ENCODE data around the gene SLAIN2.

The SLAIN2 gene

DNA sequence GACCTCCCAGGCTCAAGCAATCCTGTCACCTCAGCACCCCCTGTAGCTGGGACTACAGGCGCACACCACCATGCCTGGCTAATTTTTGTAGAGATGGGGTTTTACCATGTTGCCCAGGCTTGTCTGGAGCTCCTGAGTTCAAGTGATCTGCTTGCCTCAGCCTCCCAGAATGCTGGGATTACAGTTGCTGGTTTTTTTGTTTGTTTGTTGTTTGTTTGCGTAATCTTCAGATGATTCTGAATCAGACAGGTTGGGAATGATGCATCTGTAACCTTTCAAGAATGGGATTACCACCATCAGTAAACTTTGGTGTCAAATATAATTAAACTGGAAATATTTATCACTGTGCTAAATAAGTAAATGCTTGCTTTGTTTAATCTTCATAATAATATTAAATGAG, 79.8 kb downstream of the SLAIN2 start:
- no peaks in the 10 kb centered on the region for H4K20me1 ChIP-seq (ENCODE audit: control insufficient read depth, insufficient read depth, low read depth, low read length)
- H3K4me3 ChIP-seq (ENCODE audit: low read length) = no peak overlapping the region
- TF ChIP-seq, protein P1, sequence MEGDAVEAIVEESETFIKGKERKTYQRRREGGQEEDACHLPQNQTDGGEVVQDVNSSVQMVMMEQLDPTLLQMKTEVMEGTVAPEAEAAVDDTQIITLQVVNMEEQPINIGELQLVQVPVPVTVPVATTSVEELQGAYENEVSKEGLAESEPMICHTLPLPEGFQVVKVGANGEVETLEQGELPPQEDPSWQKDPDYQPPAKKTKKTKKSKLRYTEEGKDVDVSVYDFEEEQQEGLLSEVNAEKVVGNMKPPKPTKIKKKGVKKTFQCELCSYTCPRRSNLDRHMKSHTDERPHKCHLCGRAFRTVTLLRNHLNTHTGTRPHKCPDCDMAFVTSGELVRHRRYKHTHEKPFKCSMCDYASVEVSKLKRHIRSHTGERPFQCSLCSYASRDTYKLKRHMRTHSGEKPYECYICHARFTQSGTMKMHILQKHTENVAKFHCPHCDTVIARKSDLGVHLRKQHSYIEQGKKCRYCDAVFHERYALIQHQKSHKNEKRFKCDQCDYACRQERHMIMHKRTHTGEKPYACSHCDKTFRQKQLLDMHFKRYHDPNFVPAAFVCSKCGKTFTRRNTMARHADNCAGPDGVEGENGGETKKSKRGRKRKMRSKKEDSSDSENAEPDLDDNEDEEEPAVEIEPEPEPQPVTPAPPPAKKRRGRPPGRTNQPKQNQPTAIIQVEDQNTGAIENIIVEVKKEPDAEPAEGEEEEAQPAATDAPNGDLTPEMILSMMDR (IDR thresholded peaks at IDR 0.05; ENCODE audit: low read depth, low read length, poor library complexity, severe bottlenecking) = no peak
- no peak for TF ChIP-seq EZH2phosphoT487 (IDR thresholded peaks at IDR 0.05; ENCODE audit: borderline replicate concordance, low read length)
- H3K27me3 ChIP-seq (ENCODE audit: control insufficient read depth, low read length) = no peaks in the 10 kb centered on the region
- no peaks in the 10 kb centered on the region for H3K9me2 ChIP-seq (replicated peaks; ENCODE audit: control insufficient read depth, low read length)
- H3K79me2 ChIP-seq (ENCODE audit: control insufficient read depth, low read length) = no peaks in the 10 kb centered on the region
- no peaks in the 10 kb centered on the region for H3F3A ChIP-seq (ENCODE audit: control insufficient read depth, insufficient read depth)
- H3K9me3 ChIP-seq (ENCODE audit: control insufficient read depth, insufficient read depth, low read length) = no peaks in the 10 kb centered on the region
- peaks cover 27% of the 10 kb centered on the region for H3K36me3 ChIP-seq (ENCODE audit: control insufficient read depth, low read length)
- H3K27ac ChIP-seq (ENCODE audit: low read depth, low read length) = no peak overlapping the region
- H3K4me2 ChIP-seq (ENCODE audit: low read length) = no peak overlapping the region
- H3K4me1 ChIP-seq (ENCODE audit: control insufficient read depth, low read length) = no peaks in the 10 kb centered on the region

DNA sequence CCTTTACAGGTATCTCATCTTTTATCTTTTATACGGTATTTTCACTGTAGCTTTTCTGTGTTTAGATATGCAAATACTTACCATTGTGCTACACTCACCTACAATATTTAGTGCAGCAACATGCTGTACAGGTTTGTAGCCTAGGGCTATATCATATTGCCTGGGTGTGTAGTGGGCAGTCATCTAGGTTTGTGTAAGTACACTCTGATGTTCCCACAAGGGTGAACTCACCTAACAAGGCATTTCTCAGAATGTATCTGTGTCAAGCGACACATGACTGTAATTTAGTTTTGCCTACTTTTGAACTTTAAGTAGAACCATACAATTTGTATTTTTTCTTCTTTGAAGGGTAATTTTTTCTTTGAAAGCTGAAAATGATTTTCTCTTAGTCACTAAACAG, 87.6 kb downstream of the SLAIN2 start:
- H3K4me1 ChIP-seq (ENCODE audit: control insufficient read depth, low read length) = no peaks in the 10 kb centered on the region
- no peak overlapping the region for H3K4me3 ChIP-seq (ENCODE audit: low read length)
- no peaks in the 10 kb centered on the region for H4K20me1 ChIP-seq (ENCODE audit: control insufficient read depth, insufficient read depth, low read depth, low read length)

DNA sequence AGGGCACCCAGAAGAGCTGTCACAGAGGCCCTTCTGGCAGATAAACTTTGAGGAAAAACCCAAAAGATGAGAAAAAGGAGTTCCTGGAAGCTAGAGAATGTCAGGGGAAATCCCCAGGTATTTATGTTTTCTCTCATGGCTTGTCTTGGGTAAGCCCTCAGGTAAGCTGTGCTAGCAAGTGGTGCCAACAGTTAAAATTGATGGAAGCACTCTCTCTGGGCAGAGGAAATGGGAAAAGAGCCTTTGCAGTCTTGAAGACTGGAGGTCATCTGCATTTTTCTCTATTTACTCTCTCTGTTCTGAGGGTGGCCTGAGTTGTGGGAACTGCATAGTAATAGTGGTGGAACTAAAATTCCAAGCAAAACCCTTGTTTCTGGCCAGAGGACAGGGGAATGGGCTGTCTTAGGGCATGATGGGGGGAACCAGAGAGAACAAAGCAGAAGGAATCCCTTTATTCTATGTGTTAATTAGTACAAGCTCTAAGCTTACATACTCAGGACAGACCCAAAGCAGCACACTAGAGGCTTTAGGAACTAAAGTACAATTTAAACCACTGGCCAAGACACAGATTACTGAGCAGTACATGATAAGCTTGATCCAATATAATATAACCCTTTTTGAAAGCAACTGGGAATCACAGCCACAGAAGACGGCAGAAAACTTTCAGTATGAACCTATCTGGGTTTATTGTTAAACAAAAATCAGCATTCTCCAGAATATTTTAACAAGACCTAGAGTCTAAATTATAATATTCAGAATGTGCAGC, 88.6 kb downstream of the SLAIN2 start:
- Histone ChIP-seq H3K9me3 (ENCODE audit: control insufficient read depth, insufficient read depth, low read length) (no peaks in the 10 kb centered on the region), H3K4me3 (ENCODE audit: low read length) (no peak overlapping the region), H3K27me3 (ENCODE audit: control insufficient read depth, low read length) (no peaks in the 10 kb centered on the region), H3K79me2 (ENCODE audit: control insufficient read depth, low read length) (no peaks in the 10 kb centered on the region), H3K4me2 (ENCODE audit: low read length) (no peak overlapping the region), H3K27ac (ENCODE audit: low read depth, low read length) (no peak overlapping the region), H3F3A (ENCODE audit: control insufficient read depth, insufficient read depth) (no peaks in the 10 kb centered on the region), H3K9me2 (replicated peaks; ENCODE audit: control insufficient read depth, low read length) (no peaks in the 10 kb centered on the region), H3K4me1 (ENCODE audit: control insufficient read depth, low read length) (no peaks in the 10 kb centered on the region), H3K36me3 (ENCODE audit: control insufficient read depth, low read length) (no peaks in the 10 kb centered on the region), H4K20me1 (ENCODE audit: control insufficient read depth, insufficient read depth, low read depth, low read length) (no peaks in the 10 kb centered on the region)
- no peak for TF ChIP-seq EZH2phosphoT487 (IDR thresholded peaks at IDR 0.05; ENCODE audit: borderline replicate concordance, low read length)
- TF ChIP-seq, protein P1 (IDR thresholded peaks at IDR 0.05; ENCODE audit: low read depth, low read length, poor library complexity, severe bottlenecking) = no peak

More for the DNA sequence above, 87.6 kb downstream of the SLAIN2 start:
- H3K27me3 ChIP-seq (ENCODE audit: control insufficient read depth, low read length) = no peaks in the 10 kb centered on the region
- H3K36me3 ChIP-seq (ENCODE audit: control insufficient read depth, low read length) = no peaks in the 10 kb centered on the region
- H3K9me2 ChIP-seq (replicated peaks; ENCODE audit: control insufficient read depth, low read length) = no peaks in the 10 kb centered on the region
- no peak for TF ChIP-seq EZH2phosphoT487 (IDR thresholded peaks at IDR 0.05; ENCODE audit: borderline replicate concordance, low read length)
- TF ChIP-seq, protein P1 (IDR thresholded peaks at IDR 0.05; ENCODE audit: low read depth, low read length, poor library complexity, severe bottlenecking) = no peak
- H3F3A ChIP-seq (ENCODE audit: control insufficient read depth, insufficient read depth) = no peaks in the 10 kb centered on the region
- H3K9me3 ChIP-seq (ENCODE audit: control insufficient read depth, insufficient read depth, low read length) = no peaks in the 10 kb centered on the region
- no peak overlapping the region for H3K4me2 ChIP-seq (ENCODE audit: low read length)
- H3K27ac ChIP-seq (ENCODE audit: low read depth, low read length) = no peak overlapping the region
- no peaks in the 10 kb centered on the region for H3K79me2 ChIP-seq (ENCODE audit: control insufficient read depth, low read length)
